Calu3 (cell line): ENCODE results near the gene SCG2. TPM values are rescaled to one million over a fixed set of nuclear protein-coding genes. Genes with fewer than 3 reads are reported as not detected.

Experiments
- BruUV-seq: library from RNA; stranded (reverse); fragments of 400-500 nt; replicated peaks from 2 replicates; lab custom pipeline; 2021; lab: Mats Ljungman, UMichigan
- CTCF ChIA-PET: fragments of 300-600 bp; sonication (Branson Sonifier 250); formaldehyde crosslinking; loops from one replicate; lab custom pipeline; 2022; ENCODE audit warnings: antibody characterized with exemption; lab: Charles Lee
- DNase-seq: peaks from one replicate; pipeline ENCODE4 v3.0.0; 2022
- H3K27ac Mint-ChIP-seq: one replicate; pipeline ENCODE4 v1.8.0; 2022; ENCODE audit warnings: mixed read lengths; ENCODE audit not compliant: unreplicated experiment
- H3K27me3 Mint-ChIP-seq: one replicate; pipeline ENCODE4 v1.8.0; 2022; ENCODE audit warnings: mixed read lengths; ENCODE audit not compliant: unreplicated experiment
- H3K36me3 Mint-ChIP-seq: one replicate; pipeline ENCODE4 v1.8.0; 2022; ENCODE audit warnings: mild to moderate bottlenecking, moderate library complexity, mixed read lengths; ENCODE audit not compliant: insufficient read depth, unreplicated experiment
- H3K4me1 Mint-ChIP-seq: one replicate; pipeline ENCODE4 v1.8.0; 2022; ENCODE audit warnings: mild to moderate bottlenecking, low read depth, mixed read lengths; ENCODE audit not compliant: unreplicated experiment
- H3K4me3 Mint-ChIP-seq: one replicate; pipeline ENCODE4 v1.8.0; 2022; ENCODE audit warnings: mild to moderate bottlenecking, low read depth, moderate library complexity, mixed read lengths; ENCODE audit not compliant: unreplicated experiment
- H3K9me3 Mint-ChIP-seq: one replicate; pipeline ENCODE4 v1.8.0; 2022; ENCODE audit warnings: low read depth, mixed read lengths; ENCODE audit not compliant: unreplicated experiment
- CTCF ChIP-seq: fragments of 200-600 bp; IDR thresholded peaks from one replicate; pipeline ENCODE4 v1.8.0; 2022; ENCODE audit warnings: antibody characterized with exemption; ENCODE audit not compliant: unreplicated experiment
- intact Hi-C: fragments of 100-400 bp; cut with micrococcal nuclease; formaldehyde crosslinking; loops from one replicate; pipeline ENCODE4 v1.10.0; 2022; ENCODE audit not compliant: unreplicated experiment
- total RNA-seq: library from RNA; stranded (reverse); gene quantifications from 2 replicates; pipeline ENCODE4 v1.2.3, GENCODE V29; 2022

Gene SCG2
- total RNA-seq, 1 experiment from 2014 or later = 0.52 TPM

GRCh38 chr2:223612501-223612900 lies 10.3 kb upstream of the SCG2 start:
- no peak for DNase-seq
- Mint-ChIP-seq H3K9me3 (no peaks in the 10 kb centered on the region), H3K4me3 (peak overlapping the region; percentile 60), H3K36me3 (peaks cover 8% of the 10 kb centered on the region), H3K27ac (peak overlapping the region; percentile 55), H3K4me1 (no peaks in the 10 kb centered on the region), H3K27me3 (no peaks in the 10 kb centered on the region)
- BruUV-seq = no TSS peak
- intact Hi-C loops = loop anchor here (10.0 kb wide), 1 partner anchor 358 kb away; no protein-coding TSS in a partner anchor
- CTCF ChIA-PET = interaction anchor here (0.5 kb wide), 1 partner anchor 845 kb away, joined by 6 read pairs; no protein-coding TSS in a partner anchor
- TF ChIP-seq CTCF = no peak

GRCh38 chr2:223611061-223611460 lies 8.9 kb upstream of the SCG2 start:
- Mint-ChIP-seq H3K9me3 (no peaks in the 10 kb centered on the region), H3K36me3 (peaks cover 8% of the 10 kb centered on the region), H3K4me1 (no peaks in the 10 kb centered on the region), H3K27ac (no peak overlapping the region), H3K27me3 (no peaks in the 10 kb centered on the region), H3K4me3 (no peak overlapping the region)
- CTCF ChIA-PET = no interaction called here
- no peak for DNase-seq
- no TSS peak for BruUV-seq
- TF ChIP-seq CTCF = no peak
- intact Hi-C loops = loop anchor here (10.0 kb wide), 1 partner anchor 356 kb away; no protein-coding TSS in a partner anchor

- Mint-ChIP-seq H3K4me3 (no peak overlapping the region), H3K27me3 (no peaks in the 10 kb centered on the region)
Observed at GRCh38 chr2:223607476-223607875, 5.3 kb upstream of the SCG2 start.

GRCh38 chr2:223606946-223607345 lies 4.8 kb upstream of the SCG2 start:
- no TSS peak for BruUV-seq
- no peaks in the 10 kb centered on the region for H3K4me1 Mint-ChIP-seq
- intact Hi-C loops = no loop called here

More at GRCh38 chr2:223607476-223607875, 5.3 kb upstream of the SCG2 start:
- no peak for DNase-seq
- Mint-ChIP-seq H3K9me3 (no peaks in the 10 kb centered on the region), H3K36me3 (no peaks in the 10 kb centered on the region), H3K4me1 (no peaks in the 10 kb centered on the region), H3K27ac (no peak overlapping the region)
- no peak for TF ChIP-seq CTCF
- intact Hi-C loops = no loop called here
- no TSS peak for BruUV-seq
- CTCF ChIA-PET = no interaction called here

More at GRCh38 chr2:223606946-223607345, 4.8 kb upstream of the SCG2 start:
- Mint-ChIP-seq H3K4me3 (no peak overlapping the region), H3K9me3 (no peaks in the 10 kb centered on the region), H3K27me3 (no peaks in the 10 kb centered on the region), H3K27ac (no peak overlapping the region), H3K36me3 (no peaks in the 10 kb centered on the region)
- no peak for TF ChIP-seq CTCF
- CTCF ChIA-PET = no interaction called here
- DNase-seq = no peak
